Measurements from ENCODE around the gene FOXN3.

GRCh38 chr14:89215114-89215513 is 201.9 kb downstream of the FOXN3 start:
- TF ChIP-seq, protein P1, sequence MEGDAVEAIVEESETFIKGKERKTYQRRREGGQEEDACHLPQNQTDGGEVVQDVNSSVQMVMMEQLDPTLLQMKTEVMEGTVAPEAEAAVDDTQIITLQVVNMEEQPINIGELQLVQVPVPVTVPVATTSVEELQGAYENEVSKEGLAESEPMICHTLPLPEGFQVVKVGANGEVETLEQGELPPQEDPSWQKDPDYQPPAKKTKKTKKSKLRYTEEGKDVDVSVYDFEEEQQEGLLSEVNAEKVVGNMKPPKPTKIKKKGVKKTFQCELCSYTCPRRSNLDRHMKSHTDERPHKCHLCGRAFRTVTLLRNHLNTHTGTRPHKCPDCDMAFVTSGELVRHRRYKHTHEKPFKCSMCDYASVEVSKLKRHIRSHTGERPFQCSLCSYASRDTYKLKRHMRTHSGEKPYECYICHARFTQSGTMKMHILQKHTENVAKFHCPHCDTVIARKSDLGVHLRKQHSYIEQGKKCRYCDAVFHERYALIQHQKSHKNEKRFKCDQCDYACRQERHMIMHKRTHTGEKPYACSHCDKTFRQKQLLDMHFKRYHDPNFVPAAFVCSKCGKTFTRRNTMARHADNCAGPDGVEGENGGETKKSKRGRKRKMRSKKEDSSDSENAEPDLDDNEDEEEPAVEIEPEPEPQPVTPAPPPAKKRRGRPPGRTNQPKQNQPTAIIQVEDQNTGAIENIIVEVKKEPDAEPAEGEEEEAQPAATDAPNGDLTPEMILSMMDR (IDR thresholded peaks at IDR 0.05), result no peak
- no peak for TF ChIP-seq EP300 (IDR thresholded peaks at IDR 0.05)
